HG03354 (cell line): Measurements from ENCODE around the gene NCMAP.
"Not testable (repeated sequence)": the region's sequence is repeated elsewhere in the genome, so short reads cannot be mapped to it uniquely, and the experiment has no call there.

ENCODE experiments used
- ATAC-seq: cut with Tn5 transposase; IDR thresholded peaks from one replicate; pipeline ENCODE4 v1.9.1; 2021; ENCODE audit warnings: mild to moderate bottlenecking; ENCODE audit not compliant: unreplicated experiment, poor library complexity, severe bottlenecking

The NCMAP gene

DNA sequence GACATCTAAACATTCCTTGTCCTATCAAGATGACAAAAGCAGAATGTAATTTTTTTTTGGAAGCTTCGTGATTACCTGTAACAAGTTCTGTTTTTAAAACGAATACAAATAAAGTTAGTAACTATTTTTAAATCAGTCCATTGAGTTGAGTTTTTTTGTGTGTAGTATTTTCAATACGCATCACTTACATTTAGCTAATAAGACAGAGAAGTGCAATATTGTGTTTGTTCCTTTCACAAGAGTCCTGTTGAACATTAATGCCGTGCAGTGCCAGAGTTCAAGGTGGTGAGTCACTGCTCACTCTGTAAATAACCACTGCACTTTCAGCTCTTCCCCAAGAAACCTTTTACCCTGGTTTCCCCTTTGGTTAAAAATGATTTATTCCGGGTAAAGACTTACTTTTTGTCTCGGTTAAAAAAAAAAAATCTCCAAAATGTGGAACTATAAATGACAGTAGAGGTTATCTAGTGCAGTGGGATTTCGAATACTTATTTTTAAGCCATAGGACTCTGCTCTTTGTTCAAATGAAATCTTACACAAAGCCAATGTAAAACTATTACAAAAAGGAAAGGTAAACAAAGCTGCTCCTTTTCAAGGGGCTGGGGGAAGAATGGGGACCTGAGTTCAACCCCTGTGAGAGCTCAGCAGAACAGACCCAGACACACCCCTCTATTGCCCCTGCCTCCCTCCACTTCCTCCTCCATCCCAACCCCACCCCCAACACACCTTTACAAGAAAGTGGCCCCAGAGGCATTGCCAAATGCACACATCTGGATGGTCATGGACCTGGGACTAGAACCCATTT, 14.8 kb upstream of the NCMAP start:
- ATAC-seq: no peak

DNA sequence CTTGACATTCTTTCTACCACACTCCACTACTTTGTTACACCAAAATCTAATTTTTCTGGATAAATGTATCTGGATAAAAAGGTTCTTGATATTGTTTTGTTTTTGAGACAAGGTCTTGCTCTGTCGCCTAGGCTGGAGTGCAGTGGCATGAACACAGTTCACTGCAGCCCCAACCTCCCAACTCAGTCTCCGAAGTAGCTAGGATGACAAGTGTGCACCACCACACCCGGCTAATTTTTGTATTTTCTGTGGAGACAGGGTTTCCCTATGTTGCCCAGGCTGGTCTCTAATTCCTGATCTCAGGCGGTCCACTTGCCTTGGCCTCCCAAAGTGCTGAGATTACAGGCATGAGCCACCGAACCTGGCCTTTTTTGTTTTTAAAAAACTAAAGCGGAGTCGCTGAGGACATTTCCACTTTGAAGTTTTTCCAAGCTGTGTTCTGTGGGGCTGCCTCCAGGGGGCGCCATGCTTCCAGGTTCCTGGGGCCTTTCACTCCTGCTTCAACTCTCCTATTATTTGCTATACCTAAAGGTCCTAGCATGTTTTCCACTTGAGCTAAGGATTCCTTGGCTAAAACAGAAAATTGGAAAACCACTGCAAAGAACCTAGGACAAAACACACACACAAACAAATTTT, 14.1 kb upstream of the NCMAP start:
- no peak for ATAC-seq

DNA sequence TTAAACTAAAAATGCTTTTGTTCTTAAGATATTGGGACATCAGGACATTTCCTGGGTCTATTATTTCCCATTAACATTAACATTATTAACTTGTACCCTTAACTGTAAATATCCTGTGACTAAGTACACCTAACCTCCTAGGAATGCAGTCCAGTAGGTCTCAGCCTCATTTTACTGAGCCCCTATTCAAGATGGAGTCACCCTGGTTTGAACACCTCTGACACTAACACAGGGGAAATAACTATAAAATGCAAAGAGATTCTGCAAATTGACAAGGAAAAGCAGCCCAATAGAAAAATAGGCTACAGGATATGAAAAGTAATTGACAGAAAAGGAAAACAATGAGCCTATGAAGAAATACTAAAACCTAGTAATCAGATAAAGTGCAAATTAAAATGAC, 11.6 kb upstream of the NCMAP start:
- no peak for ATAC-seq

DNA sequence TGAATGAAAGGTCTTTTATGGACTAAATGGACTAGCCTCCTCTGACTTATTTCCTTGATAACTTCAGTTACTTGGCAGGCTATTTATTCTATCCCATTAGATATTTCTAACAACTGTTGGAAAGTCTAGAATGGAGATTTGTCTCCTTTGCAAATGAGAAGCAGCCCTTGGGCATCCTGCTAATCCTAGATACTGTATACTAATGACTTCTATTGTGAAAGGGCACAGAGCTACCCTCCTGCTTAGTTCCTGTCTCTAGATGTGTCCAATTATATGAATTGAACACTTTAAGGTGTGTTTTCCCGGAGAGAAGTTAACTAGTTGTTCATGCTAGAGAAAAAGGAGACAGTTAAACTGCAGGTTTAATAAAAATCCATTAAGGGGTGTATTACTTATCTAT, 10.2 kb upstream of the NCMAP start:
- ATAC-seq: no peak

DNA sequence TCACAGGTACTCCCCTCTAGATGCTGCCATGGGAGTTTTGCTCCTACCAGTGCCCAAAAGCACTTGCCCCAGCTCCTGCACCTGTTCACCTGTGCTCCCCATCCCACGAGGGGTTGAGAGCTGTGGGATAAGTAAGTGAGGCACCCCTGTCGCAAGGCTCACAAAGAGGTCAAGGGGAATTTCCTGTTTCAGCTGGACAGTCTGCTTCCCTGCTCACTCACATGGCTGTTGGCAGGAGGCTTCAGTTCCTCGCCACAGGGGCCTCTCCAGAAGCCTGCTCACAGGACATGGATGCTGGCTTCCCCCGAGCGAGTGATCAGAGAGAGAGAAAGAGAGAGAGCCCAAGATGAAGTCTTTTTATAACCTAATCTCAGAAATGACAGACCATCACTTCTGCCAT, 8.7 kb upstream of the NCMAP start:
- no peak for ATAC-seq

DNA sequence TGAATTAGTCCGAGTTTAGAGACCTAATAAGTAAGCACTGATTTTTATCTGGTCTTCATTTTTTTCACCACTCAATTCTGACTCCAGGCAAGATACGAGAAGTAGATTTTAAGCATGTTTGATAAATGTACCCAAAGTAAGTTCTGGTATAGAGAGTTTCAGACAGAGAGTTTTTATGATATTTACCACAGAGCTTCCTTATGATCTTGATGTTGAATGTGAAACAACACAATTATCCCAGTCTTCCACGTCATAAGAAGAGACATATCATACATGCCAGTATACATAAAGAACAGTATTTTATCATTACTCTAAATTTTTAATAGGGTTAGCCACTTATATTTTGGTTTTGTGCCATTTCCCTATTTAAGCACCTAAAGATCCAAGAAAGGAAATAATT, 7.8 kb upstream of the NCMAP start:
- ATAC-seq: no peak

DNA sequence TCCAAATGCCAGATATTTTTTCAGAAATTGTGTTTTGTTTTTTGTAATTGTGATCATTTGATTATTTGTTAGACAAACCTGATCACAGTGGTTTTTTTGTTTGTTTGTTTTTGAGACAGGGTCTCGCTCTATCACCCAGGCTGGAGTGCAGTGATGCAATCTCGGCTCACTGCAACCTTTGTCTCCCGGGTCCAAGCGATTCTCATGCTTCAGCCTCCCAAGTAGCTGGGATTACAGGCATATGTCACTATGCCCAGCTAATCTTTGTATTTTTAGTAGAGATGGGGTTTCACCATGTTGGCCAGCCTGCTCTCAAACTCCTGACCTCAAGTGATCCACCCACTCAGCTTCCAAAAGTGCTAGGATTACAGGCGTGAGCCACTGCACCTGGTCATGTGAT, 6.7 kb upstream of the NCMAP start:
- not testable (repeated sequence) for ATAC-seq

DNA sequence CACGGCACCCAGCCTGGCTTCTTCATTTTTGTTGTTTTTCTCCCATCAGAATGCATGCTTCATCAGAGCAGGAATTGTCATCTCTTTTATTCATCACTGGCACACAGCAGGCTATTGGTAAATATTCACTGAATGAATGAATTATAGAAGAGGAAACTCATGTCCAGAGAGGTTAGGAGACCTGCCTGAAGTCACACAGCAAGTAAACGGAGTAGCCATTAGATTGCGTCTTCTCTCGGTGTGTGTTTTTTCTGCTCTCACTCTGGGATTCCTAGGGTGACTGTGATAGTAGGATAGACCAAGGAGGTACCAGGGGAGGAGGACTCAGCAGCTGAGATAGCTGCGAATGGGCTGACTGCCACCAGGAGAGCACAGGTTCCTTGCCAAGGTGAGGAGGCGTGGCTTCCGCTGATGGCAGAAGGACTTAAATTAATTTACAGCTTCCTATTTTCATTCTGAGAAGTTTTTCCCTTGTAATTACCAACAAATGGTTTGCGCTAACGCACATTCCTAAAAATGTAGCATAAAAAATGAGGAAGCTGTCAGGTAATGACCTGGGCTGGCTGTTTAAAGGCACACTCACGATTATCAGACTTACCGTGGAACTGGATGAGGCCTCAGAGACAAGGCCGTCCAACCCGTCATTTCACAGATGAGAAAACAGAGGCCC, 4.5 kb upstream of the NCMAP start:
- no peak for ATAC-seq

DNA sequence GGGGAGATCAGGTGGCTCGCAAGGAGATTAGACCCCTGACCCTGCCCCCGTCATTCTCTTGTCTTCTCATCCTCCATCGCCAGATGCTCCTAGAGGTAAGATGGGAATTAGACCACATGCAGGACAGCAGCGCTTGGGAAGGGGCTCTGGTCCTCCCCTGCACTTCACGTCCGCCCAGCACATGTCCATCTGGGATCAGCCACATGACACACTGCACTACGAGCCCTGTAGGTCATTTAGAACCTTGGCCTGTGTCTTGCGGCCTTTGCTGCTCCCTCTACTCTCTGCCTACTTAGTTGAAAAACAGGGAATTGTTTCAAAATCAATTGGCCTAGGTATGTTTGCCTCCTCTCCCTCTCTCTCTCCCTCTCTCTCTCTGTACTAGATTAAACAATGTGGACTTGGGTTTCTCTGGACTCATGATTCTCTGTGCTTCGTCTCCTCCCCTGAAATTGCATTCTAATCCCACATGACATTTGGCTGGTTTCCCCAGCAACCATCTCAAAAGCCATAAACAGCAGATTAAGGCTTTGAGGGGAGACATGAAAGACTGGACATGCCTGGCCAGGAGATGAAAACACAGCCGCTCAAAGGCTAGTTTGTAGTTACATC, 3.8 kb upstream of the NCMAP start:
- ATAC-seq: no peak

DNA sequence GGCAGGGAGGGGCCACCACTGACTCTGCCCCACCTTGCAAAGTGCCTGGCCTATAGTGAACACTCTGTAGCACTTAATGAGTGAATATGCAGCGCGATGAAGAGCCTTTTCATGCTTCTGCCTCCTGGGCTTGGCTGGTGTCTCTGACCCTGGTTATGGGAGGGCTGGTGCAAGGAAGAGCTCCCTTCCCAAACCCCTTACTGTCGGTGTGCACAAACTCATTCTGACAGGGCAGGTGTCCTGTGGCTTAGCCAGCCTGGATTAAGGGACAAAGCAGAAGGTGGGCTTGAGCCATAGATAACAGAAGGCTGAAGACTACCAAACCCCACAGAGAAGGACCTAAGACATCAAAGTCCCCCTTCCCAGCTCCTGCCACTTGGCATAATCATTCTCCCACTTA, 2.0 kb upstream of the NCMAP start:
- ATAC-seq: no peak

DNA sequence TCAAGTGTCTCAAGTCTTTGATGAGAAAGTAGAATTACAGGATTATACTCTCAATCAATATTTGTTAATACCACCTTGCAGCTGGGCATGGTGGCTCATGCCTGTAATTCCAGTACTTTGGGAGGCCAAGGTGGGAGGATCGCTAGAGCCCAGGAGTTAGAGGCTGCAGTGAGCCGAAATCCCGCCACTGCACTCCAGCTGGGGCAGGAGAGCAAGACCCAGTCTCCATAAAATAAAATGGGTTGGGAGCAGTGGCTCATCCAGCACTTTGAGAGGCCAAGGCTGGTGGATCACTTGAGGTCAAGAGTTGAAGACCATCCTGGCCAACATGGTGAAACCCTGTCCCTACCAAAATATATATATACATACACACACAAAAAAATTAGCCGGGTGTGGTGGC, 1.2 kb upstream of the NCMAP start:
- no peak for ATAC-seq

DNA sequence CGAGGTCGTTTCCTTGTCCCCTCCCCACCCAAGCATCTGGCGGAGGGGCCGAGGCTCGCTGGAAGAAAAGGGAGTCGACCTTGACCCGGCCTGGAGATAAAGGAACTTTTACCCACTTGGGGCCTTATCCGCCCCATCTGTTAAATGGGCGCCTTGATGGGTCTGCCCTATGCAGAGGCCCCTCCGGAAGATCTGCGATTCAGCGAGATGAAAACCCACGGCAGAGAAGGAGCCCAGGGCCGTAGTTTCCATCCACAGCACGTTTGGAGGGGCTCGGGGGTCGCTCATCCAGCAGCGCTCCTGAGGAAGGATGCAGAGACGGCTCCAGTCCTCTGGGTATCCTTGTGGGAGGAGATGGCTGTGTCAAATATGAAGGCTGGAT, 518 bp downstream of the NCMAP start:
- no peak for ATAC-seq

DNA sequence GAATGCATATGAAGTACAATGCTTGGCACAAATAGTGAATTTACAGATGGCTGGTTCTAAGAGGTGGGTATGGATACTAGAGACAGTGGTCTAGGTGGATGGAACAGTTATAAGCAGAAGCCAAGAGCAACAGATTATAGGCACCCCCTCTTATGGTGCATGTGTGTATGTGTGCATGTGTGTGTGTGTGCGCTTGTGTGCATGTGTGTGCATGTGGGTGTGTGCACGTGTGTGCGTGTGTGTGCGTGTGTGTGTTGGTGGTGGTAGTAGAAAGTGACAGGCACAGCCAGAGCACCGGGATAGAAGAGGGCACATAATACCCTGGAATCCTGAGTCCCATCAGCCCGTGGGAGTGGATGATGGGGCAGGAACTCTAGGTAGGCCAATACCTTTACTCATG, 1.3 kb downstream of the NCMAP start:
- ATAC-seq: no peak

DNA sequence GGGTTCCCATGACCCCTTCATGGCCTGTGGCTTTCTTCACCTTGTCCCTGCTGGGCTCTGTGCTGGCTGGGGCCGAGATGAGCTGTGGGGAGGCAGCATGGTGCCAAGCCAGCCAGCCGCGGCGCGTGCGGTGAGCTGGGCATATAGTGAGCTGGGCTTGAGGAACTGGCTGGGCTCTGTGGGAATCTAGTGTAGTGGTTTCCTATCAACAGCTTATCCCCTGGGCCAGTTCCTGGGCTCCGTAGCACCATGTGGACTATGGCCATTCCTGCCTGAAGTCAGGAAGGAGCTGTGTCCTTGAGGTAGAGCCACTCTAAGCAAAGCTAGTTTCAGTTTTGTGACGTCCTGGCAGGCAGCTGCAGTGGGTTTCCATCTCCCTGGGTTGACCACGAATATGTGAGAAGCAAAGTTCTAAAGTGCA, 1.8 kb downstream of the NCMAP start:
- no peak for ATAC-seq

DNA sequence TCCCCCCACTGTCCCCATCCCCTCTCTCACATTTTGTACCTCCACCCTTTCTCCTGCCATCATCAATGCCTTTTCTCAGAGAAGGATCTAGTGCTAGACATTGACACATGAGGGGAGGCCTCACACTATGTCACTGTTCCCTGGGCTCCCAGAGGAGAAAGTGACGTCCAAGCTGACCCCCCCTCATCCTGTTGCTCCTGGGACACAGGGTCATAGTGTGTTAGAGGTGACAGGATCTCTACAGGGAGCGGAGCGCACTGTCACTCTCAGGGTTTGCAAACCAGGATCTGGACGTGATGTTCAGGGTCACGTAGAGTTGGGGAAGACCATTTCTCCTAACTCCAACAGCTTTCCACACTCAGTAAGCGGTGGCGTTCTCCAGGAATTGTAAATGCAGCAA, 2.6 kb downstream of the NCMAP start:
- ATAC-seq: no peak

DNA sequence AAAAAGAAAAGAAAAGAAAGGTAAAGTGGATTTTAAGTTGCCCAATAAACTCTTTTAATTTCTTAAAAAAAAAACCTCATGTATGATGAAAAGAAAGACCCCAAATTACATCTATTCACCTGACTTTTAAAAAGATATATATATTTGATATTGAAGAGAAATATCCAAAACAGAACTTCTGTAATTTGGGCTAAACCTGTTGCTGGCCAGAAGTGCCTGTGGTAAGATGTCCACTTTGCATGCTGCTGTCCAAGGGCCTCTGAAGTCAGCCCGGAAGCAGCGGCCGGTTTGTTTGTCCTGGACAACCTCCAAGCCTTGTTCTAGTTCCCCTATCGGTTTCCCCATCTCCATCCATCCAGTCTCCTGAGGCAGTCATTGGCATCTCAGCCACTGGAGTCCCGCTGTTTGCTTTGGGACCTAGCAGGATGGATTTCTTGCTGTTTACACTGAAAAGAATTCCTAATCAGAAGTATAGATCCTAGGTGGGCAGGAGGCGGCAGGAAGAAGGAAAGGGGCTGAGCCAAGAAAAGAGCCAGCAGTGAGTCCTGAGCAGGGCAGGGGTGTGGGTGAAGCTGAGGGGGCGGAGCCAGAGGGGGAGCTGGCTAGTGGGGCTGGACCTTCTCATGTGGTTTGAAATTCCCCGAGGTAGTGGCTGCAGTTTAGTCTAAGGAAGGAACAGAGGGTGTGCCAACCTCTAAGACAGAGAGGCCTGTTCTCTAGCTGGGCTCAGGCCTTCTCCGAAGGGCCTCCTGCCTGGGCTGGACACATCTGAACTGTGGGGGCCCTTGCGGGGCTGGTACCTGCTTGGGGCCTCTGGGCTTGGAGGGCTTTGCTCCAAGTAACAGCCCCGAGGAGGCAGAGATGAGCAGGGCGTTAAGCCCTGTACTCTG, 3.3 kb downstream of the NCMAP start:
- no peak for ATAC-seq

DNA sequence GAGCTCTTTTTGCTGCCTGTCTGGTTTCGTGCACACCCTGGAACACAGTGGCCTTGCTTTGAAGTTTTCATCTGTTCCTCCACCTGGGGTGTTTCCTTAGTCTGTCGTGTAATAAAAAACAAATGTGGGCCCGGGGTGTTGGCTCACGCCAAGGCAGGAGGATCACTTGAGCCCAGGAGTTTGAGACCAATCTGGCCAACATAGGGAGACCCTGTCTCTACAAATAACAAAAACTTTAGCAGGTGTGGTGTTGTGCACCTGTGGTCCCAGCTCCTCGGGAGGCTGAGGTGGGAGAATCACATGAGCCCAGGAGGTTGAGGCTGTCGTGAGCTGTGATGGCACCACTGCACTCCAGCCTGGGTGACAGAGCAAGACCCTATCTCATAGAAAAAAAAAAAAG, 4.5 kb downstream of the NCMAP start:
- ATAC-seq: no peak

DNA sequence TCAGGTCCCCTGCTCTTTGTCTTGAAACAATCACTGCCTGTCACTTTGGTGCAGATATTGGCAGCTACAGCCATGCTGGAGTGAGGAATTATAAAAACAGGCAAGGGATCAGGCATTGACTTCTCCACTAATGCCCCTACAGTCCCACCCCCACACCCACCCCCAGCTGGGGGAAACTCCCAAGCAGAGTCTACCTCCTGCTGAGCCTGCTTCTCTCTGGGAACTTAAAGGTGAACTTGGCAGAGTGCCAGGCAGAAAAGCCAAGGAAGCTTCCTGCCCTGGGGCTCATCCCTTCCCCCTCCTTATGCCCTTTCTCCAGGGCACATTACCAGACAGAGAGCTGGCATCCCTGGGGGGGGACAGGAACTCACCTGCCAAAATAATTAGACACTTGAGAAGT, 6.7 kb downstream of the NCMAP start:
- no peak for ATAC-seq

DNA sequence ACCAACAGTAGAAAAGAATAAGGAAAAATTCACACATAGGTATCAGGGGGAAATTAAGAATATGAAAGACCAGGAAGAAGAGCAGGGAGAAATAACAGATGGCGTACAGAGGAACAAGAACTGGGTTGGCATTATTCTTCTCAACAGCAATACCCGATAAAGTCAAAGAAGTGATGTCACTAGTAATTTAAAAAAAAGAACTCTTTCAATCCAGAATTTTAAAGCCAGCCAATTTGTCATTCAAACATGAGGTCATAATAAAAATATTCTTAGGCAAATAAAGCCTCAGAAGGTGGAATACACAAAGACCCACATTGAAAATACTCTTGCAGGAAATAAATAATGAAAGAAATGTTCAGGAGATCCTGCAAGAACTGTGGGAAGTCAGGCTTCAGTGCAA, 8.8 kb downstream of the NCMAP start:
- no peak for ATAC-seq
